HG02840 (cell line): ENCODE results near the gene COL23A1.

Experiments used
- ATAC-seq: cut with Tn5 transposase; IDR thresholded peaks from one replicate; pipeline ENCODE4 v1.9.1; 2021; ENCODE audit warnings: mild to moderate bottlenecking, moderate library complexity, moderate number of reproducible peaks; ENCODE audit not compliant: unreplicated experiment, low FRiP score

Gene COL23A1

GRCh38 chr5:178301641-178302040, 288.6 kb downstream of the COL23A1 start:
- no peak for ATAC-seq

- no peak for ATAC-seq
Observed at GRCh38 chr5:178298283-178298807, 291.8 kb downstream of the COL23A1 start.

GRCh38 chr5:178297751-178298150, 292.4 kb downstream of the COL23A1 start:
- no peak for ATAC-seq

- ATAC-seq = no peak
Observed at GRCh38 chr5:178296066-178296465, 294.1 kb downstream of the COL23A1 start.

- no peak for ATAC-seq
Observed at GRCh38 chr5:178295589-178295988, 294.6 kb downstream of the COL23A1 start.

- no peak for ATAC-seq
Observed at GRCh38 chr5:178293815-178294214, 296.4 kb downstream of the COL23A1 start.

- no peak for ATAC-seq
Observed at GRCh38 chr5:178293400-178293799, 296.8 kb downstream of the COL23A1 start.

- no peak for ATAC-seq
Observed at GRCh38 chr5:178292826-178293205, 297.4 kb downstream of the COL23A1 start.

- no peak for ATAC-seq
Observed at GRCh38 chr5:178291969-178292825, 298.0 kb downstream of the COL23A1 start.

- no peak for ATAC-seq
Observed at GRCh38 chr5:178291161-178291561, 299.0 kb downstream of the COL23A1 start.

- ATAC-seq = no peak
Observed at GRCh38 chr5:178290376-178290775, 299.8 kb downstream of the COL23A1 start.

GRCh38 chr5:178289438-178289837, 300.8 kb downstream of the COL23A1 start:
- no peak for ATAC-seq

- ATAC-seq = no peak
Observed at GRCh38 chr5:178288401-178289368, 301.5 kb downstream of the COL23A1 start.

- no peak for ATAC-seq
Observed at GRCh38 chr5:178287791-178288105, 302.4 kb downstream of the COL23A1 start.

GRCh38 chr5:178287091-178287790, 303.0 kb downstream of the COL23A1 start:
- ATAC-seq = no peak

GRCh38 chr5:178286226-178287090, 303.7 kb downstream of the COL23A1 start:
- no peak for ATAC-seq

- no peak for ATAC-seq
Observed at GRCh38 chr5:178285399-178286225, 304.6 kb downstream of the COL23A1 start.

GRCh38 chr5:178284996-178285395, 305.2 kb downstream of the COL23A1 start:
- no peak for ATAC-seq
